Type B pancreatic cell (in vitro differentiated cells): Measurements from ENCODE around the gene LIPH. TPM values are rescaled to one million over a fixed set of nuclear protein-coding genes. Genes with fewer than 3 reads are reported as not detected.
"Not testable (repeated sequence)": the region's sequence is repeated elsewhere in the genome, so short reads cannot be mapped to it uniquely, and the experiment has no call there.

Source experiments
- DNase-seq: peaks from one replicate; pipeline ENCODE4 v3.0.0; 2021; ENCODE audit warnings: mixed read lengths; ENCODE audit not compliant: unreplicated experiment; ENCODE audit errors: extremely low spot score
- H3K27ac Mint-ChIP-seq: 2 replicates; pipeline ENCODE4 v1.8.0; 2021; ENCODE audit warnings: mild to moderate bottlenecking, mixed read lengths
- H3K27me3 Mint-ChIP-seq: 2 replicates; pipeline ENCODE4 v1.8.0; 2021; ENCODE audit warnings: mixed read lengths
- H3K36me3 Mint-ChIP-seq: 2 replicates; pipeline ENCODE4 v1.8.0; 2021; ENCODE audit warnings: mixed read lengths
- H3K4me1 Mint-ChIP-seq: one replicate; pipeline ENCODE4 v1.8.0; 2021; ENCODE audit warnings: mixed read lengths; ENCODE audit not compliant: unreplicated experiment
- H3K4me3 Mint-ChIP-seq: 2 replicates; pipeline ENCODE4 v1.8.0; 2021; ENCODE audit warnings: mild to moderate bottlenecking, mixed read lengths
- H3K9me3 Mint-ChIP-seq: 2 replicates; pipeline ENCODE4 v1.8.0; 2021; ENCODE audit warnings: mixed read lengths
- total RNA-seq: library from RNA; stranded (reverse); gene quantifications from 2 replicates; pipeline ENCODE4 v1.2.1, GENCODE V29; 2021; ENCODE audit warnings: low replicate concordance
- TF ChIP-seq, protein P1 (sequence below): fragments of 200-600 bp; sonication (generic); conservative IDR thresholded peaks from 2 replicates; pipeline ENCODE4 v1.5.0; 2021; ENCODE audit warnings: antibody characterized with exemption, mild to moderate bottlenecking

LIPH gene
- total RNA-seq, 1 donor from 2014 or later = 5.3 TPM

DNA sequence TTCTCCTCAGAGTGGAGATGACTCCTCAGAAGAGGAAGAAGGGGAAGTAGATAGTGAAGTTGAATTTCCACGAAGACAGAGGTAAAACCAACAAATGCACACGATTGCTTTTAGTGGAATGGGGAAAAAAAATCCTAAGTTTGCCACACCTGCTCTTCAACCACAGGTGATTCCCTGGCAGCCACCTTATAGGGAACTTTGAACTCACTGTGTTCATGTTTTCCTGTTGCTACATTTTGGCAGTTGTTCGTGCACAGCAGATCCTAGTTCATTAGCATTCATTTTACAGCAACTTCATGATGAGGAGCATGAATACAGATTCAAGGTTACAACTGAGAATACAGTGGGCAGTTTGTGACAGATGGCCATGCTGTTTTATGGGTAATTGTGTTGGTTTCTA lies 75.1 kb downstream of the LIPH start:
- H3K4me3 Mint-ChIP-seq = no peak overlapping the region
- no peaks in the 10 kb centered on the region for H3K27me3 Mint-ChIP-seq
- TF ChIP-seq, protein P1, sequence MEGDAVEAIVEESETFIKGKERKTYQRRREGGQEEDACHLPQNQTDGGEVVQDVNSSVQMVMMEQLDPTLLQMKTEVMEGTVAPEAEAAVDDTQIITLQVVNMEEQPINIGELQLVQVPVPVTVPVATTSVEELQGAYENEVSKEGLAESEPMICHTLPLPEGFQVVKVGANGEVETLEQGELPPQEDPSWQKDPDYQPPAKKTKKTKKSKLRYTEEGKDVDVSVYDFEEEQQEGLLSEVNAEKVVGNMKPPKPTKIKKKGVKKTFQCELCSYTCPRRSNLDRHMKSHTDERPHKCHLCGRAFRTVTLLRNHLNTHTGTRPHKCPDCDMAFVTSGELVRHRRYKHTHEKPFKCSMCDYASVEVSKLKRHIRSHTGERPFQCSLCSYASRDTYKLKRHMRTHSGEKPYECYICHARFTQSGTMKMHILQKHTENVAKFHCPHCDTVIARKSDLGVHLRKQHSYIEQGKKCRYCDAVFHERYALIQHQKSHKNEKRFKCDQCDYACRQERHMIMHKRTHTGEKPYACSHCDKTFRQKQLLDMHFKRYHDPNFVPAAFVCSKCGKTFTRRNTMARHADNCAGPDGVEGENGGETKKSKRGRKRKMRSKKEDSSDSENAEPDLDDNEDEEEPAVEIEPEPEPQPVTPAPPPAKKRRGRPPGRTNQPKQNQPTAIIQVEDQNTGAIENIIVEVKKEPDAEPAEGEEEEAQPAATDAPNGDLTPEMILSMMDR = no peak
- peaks cover 14% of the 10 kb centered on the region for H3K36me3 Mint-ChIP-seq
- H3K4me1 Mint-ChIP-seq = no peaks in the 10 kb centered on the region
- H3K27ac Mint-ChIP-seq = no peak overlapping the region
- no peaks in the 10 kb centered on the region for H3K9me3 Mint-ChIP-seq
- no peak for DNase-seq

DNA sequence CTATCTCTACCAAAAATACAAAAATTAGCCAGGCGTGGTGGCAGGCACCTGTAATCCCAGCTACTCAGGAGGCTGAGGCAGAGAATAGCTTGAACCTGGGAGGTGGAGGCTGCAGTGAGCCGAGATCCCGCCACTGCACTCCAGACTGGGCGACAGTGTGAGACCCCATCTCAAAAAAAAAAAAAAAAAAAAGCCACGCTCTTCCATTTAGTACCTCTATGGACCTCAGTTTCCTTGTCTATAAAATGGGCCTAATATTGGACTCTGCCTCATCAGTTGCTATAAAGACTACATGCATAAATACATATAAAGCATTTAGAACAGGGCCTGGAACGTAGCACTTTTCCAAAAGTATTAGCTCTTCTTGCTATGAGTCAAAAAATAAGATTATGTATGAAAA lies 77.5 kb downstream of the LIPH start:
- H3K4me3 Mint-ChIP-seq, H3K9me3 Mint-ChIP-seq, DNase-seq, H3K4me1 Mint-ChIP-seq, H3K27ac Mint-ChIP-seq, H3K27me3 Mint-ChIP-seq: not testable (repeated sequence)
- H3K36me3 Mint-ChIP-seq = peaks cover 11% of the 10 kb centered on the region

GRCh38 chr3:185473290-185473815 lies 79.0 kb downstream of the LIPH start:
- Mint-ChIP-seq H3K27me3 (no peaks in the 10 kb centered on the region), H3K27ac (no peak overlapping the region), H3K36me3 (peaks cover 18% of the 10 kb centered on the region), H3K4me3 (no peak overlapping the region), H3K4me1 (no peaks in the 10 kb centered on the region), H3K9me3 (no peaks in the 10 kb centered on the region)
- DNase-seq = no peak
- TF ChIP-seq, protein P1 = no peak

- Mint-ChIP-seq H3K4me3 (no peak overlapping the region), H3K27ac (no peak overlapping the region), H3K4me1 (no peaks in the 10 kb centered on the region), H3K36me3 (peaks cover 26% of the 10 kb centered on the region), H3K9me3 (no peaks in the 10 kb centered on the region), H3K27me3 (no peaks in the 10 kb centered on the region)
- DNase-seq = no peak
- TF ChIP-seq, protein P1 = no peak
Measured at GRCh38 chr3:185470323-185470722, 82.1 kb downstream of the LIPH start.

DNA sequence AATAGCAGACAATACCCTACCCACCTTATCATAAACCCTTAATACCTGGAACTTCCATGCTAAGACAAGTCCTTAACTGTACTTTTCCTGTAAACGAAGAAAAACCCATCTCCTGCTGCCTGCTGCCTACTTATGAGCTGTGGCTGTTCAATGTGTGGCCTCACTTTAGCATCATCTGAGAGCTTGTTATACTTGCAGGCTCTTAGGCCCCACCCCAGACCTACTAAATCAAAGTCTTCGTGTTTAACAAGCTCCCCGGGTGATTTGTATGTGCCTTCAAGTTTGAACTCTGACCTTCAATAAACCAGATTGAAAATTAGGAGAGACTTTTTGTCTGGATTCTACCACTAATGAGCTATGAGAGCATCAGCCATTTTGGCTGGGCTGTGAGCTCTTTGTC lies 82.8 kb downstream of the LIPH start:
- Mint-ChIP-seq H3K27ac (no peak overlapping the region), H3K9me3 (no peaks in the 10 kb centered on the region), H3K4me1 (no peaks in the 10 kb centered on the region), H3K27me3 (no peaks in the 10 kb centered on the region), H3K36me3 (peaks cover 26% of the 10 kb centered on the region), H3K4me3 (no peak overlapping the region)
- TF ChIP-seq, protein P1 = no peak
- DNase-seq = no peak

DNA sequence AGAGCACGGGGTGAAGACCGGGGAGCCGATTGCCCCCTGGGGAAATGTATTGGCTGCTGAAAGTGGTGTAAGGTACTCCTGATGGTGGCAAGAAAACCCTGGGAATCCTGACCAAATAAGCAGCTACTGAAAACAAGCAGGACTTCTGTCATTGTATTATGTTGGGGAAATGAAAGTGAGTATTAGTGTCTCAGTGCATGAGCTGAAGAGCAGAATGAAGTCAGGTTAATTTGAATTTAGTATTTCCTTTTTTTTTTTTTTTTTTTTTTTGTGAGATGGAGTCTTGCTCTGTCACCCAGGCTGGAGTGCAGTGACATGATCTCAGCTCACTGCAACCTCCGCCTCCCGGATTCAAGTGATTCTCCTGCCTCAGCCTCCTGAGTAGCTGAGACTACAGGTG lies 86.3 kb downstream of the LIPH start:
- H3K4me3 Mint-ChIP-seq, DNase-seq, H3K4me1 Mint-ChIP-seq, H3K27me3 Mint-ChIP-seq, H3K27ac Mint-ChIP-seq, H3K9me3 Mint-ChIP-seq: not testable (repeated sequence)
- peaks cover 14% of the 10 kb centered on the region for H3K36me3 Mint-ChIP-seq

DNA sequence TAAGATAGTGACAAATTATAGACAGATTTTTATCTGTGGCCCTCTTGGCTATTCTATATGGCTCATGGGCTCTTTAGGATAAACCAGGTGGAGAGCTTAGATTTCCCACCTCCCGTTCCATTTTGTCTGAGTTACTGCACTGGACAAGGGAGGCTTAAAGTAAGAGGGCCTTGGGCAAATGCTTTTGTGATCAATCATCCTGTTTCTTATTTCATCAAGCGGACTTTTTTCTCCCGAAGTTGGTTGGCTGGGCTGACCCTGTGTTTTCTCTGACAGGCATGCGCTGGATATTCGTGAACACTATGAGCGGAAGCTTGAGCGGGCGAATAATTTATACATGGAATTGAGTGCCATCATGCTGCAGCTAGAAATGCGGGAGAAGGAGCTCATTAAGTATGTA lies 86.9 kb downstream of the LIPH start:
- Mint-ChIP-seq H3K4me1 (no peaks in the 10 kb centered on the region), H3K27ac (no peak overlapping the region), H3K9me3 (no peaks in the 10 kb centered on the region), H3K36me3 (peaks cover 17% of the 10 kb centered on the region), H3K27me3 (no peaks in the 10 kb centered on the region), H3K4me3 (no peak overlapping the region)
- TF ChIP-seq, protein P1 = no peak
- DNase-seq = no peak
